ENCODE results near the gene ARHGAP42. TPM values are rescaled to one million over a fixed set of nuclear protein-coding genes. Genes with fewer than 3 reads are reported as not detected.

ARHGAP42 gene
- total RNA-seq, 1 donor from 2014 or later = not detected

DNA sequence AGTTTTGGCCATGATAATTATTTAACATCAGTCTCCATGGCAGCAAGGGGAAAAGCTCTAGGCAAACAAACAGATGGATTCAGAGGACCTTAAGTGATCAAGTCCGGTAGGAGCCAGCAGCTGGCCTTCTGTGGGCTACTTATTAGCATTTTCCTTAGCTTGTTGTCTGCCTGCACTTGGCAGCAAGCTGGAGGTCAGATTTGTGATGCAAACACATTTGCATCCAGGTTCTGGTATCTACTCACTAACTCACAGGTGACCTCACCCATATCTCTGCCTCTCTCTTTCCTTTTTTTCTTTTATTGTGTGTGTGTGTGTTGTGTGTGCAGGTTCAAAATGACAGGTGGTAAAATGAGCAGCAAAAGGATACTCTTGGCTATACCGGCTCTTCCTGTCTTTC is 32.3 kb downstream of the ARHGAP42 start:
- Mint-ChIP-seq H3K36me3 (ENCODE audit: low read depth) (no peaks in the 10 kb centered on the region), H3K9me3 (no peaks in the 10 kb centered on the region), H3K27ac (no peak overlapping the region), H3K4me3 (no peak overlapping the region), H3K4me1 (no peaks in the 10 kb centered on the region), H3K27me3 (no peaks in the 10 kb centered on the region)
- intact Hi-C loops (cut with micrococcal nuclease) = no loop called here
- no peak for DNase-seq

GRCh38 chr11:100719809-100720221 is 32.7 kb downstream of the ARHGAP42 start:
- intact Hi-C loops (cut with micrococcal nuclease) = no loop called here
- H3K27me3 Mint-ChIP-seq = no peaks in the 10 kb centered on the region
- H3K36me3 Mint-ChIP-seq (ENCODE audit: low read depth) = no peaks in the 10 kb centered on the region
- H3K27ac Mint-ChIP-seq = no peak overlapping the region
- H3K9me3 Mint-ChIP-seq = no peaks in the 10 kb centered on the region
- no peak for DNase-seq
- no peak overlapping the region for H3K4me3 Mint-ChIP-seq
- no peaks in the 10 kb centered on the region for H3K4me1 Mint-ChIP-seq

DNA sequence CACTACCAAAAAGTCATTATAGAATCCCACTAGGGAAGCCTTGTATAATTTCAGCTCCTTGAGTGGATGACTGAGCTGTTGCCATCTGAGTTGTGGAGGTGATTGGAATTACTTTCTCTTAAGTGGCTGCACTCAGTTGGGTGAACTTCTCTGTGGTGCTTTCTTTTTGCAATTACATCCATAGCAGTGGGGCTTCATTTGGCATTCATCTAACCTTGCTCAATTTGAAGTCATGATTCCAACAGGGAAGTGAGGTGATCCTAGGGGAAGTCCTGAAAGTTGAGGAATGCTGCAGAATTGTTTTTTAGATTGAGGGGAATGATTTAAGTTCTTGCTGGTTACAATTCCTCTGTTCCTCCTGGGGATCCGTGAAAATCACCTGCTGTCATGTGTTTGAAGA is 39.6 kb downstream of the ARHGAP42 start:
- intact Hi-C loops (cut with micrococcal nuclease) = no loop called here
- Mint-ChIP-seq H3K36me3 (ENCODE audit: low read depth) (no peaks in the 10 kb centered on the region), H3K27ac (no peak overlapping the region), H3K4me3 (no peak overlapping the region), H3K4me1 (no peaks in the 10 kb centered on the region), H3K27me3 (no peaks in the 10 kb centered on the region), H3K9me3 (no peaks in the 10 kb centered on the region)
- no peak for DNase-seq

- no peak for DNase-seq
- Mint-ChIP-seq H3K27me3 (no peaks in the 10 kb centered on the region), H3K36me3 (ENCODE audit: low read depth) (no peaks in the 10 kb centered on the region), H3K27ac (no peak overlapping the region), H3K9me3 (no peaks in the 10 kb centered on the region), H3K4me1 (no peaks in the 10 kb centered on the region), H3K4me3 (no peak overlapping the region)
- intact Hi-C loops (cut with micrococcal nuclease) = no loop called here
These were observed 40.3 kb downstream of the ARHGAP42 start for GRCh38 chr11:100727410-100727809.

DNA sequence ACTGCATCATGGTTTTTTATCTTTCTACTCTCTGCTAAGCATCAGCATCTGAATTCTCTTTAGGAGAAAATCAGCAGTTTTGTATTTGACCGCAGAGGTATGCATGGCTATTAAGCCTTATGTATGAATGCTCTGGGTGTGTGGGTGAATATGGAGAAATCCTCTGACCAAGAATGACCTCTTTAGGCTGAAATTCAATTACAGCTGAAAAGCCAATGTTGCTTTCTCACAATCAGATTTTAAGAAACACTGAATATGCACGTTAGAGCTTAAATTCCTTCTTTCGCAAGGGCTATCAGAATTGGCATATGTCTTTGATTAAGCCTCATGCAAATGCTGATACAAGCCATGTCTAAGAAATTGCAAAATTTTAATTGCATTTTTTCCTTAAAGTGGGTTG is 43.2 kb downstream of the ARHGAP42 start:
- Mint-ChIP-seq H3K4me3 (no peak overlapping the region), H3K4me1 (no peaks in the 10 kb centered on the region), H3K9me3 (no peaks in the 10 kb centered on the region), H3K27ac (no peak overlapping the region), H3K36me3 (ENCODE audit: low read depth) (no peaks in the 10 kb centered on the region), H3K27me3 (no peaks in the 10 kb centered on the region)
- intact Hi-C loops (cut with micrococcal nuclease) = no loop called here
- no peak for DNase-seq

DNA sequence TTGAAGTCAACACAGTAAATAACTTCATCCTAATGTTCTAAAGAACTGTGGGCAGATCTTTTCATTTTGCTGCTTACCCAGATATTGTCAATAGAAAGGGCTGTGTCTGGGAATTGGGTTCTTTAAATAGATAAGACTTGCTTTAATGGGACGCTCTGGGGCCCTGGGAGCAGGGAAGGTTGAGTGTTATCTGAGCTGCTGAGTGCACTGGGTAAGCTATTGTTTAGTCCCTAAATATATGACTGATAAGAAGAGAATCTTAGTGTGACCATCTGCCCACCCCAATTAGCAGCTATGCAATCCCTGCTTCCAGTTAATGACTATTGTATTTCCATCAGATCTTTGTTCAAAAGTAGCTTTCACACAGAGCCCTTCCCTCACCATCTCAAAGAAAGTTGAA is 44.4 kb downstream of the ARHGAP42 start:
- Mint-ChIP-seq H3K4me1 (no peaks in the 10 kb centered on the region), H3K27ac (no peak overlapping the region), H3K4me3 (no peak overlapping the region), H3K36me3 (ENCODE audit: low read depth) (no peaks in the 10 kb centered on the region), H3K27me3 (no peaks in the 10 kb centered on the region), H3K9me3 (no peaks in the 10 kb centered on the region)
- intact Hi-C loops (cut with micrococcal nuclease) = no loop called here
- DNase-seq = no peak

- intact Hi-C loops (cut with micrococcal nuclease) = no loop called here
- H3K9me3 Mint-ChIP-seq = no peaks in the 10 kb centered on the region
- H3K4me3 Mint-ChIP-seq = no peak overlapping the region
- H3K4me1 Mint-ChIP-seq = no peaks in the 10 kb centered on the region
- no peaks in the 10 kb centered on the region for H3K36me3 Mint-ChIP-seq (ENCODE audit: low read depth)
- H3K27ac Mint-ChIP-seq = no peak overlapping the region
- H3K27me3 Mint-ChIP-seq = no peaks in the 10 kb centered on the region
- DNase-seq = no peak
These were observed 45.9 kb downstream of the ARHGAP42 start for GRCh38 chr11:100732949-100733348.

GRCh38 chr11:100734743-100735527 is 47.8 kb downstream of the ARHGAP42 start:
- Mint-ChIP-seq H3K36me3 (ENCODE audit: low read depth) (no peaks in the 10 kb centered on the region), H3K4me3 (no peak overlapping the region), H3K27ac (no peak overlapping the region), H3K4me1 (no peaks in the 10 kb centered on the region), H3K27me3 (no peaks in the 10 kb centered on the region), H3K9me3 (no peaks in the 10 kb centered on the region)
- intact Hi-C loops (cut with micrococcal nuclease) = no loop called here
- no peak for DNase-seq

GRCh38 chr11:100735949-100736675 is 49.0 kb downstream of the ARHGAP42 start:
- Mint-ChIP-seq H3K36me3 (ENCODE audit: low read depth) (no peaks in the 10 kb centered on the region), H3K4me3 (no peak overlapping the region), H3K27ac (no peak overlapping the region), H3K27me3 (no peaks in the 10 kb centered on the region), H3K9me3 (no peaks in the 10 kb centered on the region), H3K4me1 (no peaks in the 10 kb centered on the region)
- intact Hi-C loops (cut with micrococcal nuclease) = no loop called here
- no peak for DNase-seq

- H3K4me1 Mint-ChIP-seq = no peaks in the 10 kb centered on the region
- DNase-seq = no peak
- H3K27ac Mint-ChIP-seq = no peak overlapping the region
- no peaks in the 10 kb centered on the region for H3K36me3 Mint-ChIP-seq (ENCODE audit: low read depth)
- no peaks in the 10 kb centered on the region for H3K9me3 Mint-ChIP-seq
- intact Hi-C loops (cut with micrococcal nuclease) = no loop called here
- no peak overlapping the region for H3K4me3 Mint-ChIP-seq
- H3K27me3 Mint-ChIP-seq = no peaks in the 10 kb centered on the region
These were observed 51.7 kb downstream of the ARHGAP42 start for GRCh38 chr11:100738701-100739270.

- H3K27ac Mint-ChIP-seq = no peak overlapping the region
- intact Hi-C loops (cut with micrococcal nuclease) = no loop called here
These were observed 52.6 kb downstream of the ARHGAP42 start for GRCh38 chr11:100739666-100740065.

DNA sequence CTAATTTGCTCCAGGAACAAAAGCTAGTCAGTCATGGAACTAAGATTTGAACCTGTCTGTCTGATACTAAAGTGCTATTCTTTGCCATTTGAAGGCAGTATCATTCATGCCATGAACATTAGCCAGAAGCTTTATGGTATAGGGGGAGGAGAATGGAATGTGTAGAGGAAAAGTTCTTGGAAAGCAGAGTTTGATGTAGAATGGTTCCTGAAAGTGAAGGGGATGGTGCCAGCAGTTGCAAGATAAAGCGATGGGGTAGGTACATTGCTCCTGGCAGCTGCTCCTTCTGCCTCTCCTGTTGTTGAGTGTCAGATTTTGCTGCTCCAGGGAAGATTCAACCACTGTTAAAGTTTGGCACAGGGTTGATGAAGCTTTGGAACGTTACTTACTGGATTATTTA is 53.4 kb downstream of the ARHGAP42 start:
- DNase-seq = no peak
- Mint-ChIP-seq H3K36me3 (ENCODE audit: low read depth) (no peaks in the 10 kb centered on the region), H3K9me3 (no peaks in the 10 kb centered on the region), H3K4me1 (no peaks in the 10 kb centered on the region), H3K4me3 (no peak overlapping the region), H3K27me3 (no peaks in the 10 kb centered on the region), H3K27ac (no peak overlapping the region)
- intact Hi-C loops (cut with micrococcal nuclease) = no loop called here

More at GRCh38 chr11:100739666-100740065, 52.6 kb downstream of the ARHGAP42 start:
- Mint-ChIP-seq H3K27me3 (no peaks in the 10 kb centered on the region), H3K4me1 (no peaks in the 10 kb centered on the region), H3K4me3 (no peak overlapping the region), H3K36me3 (ENCODE audit: low read depth) (no peaks in the 10 kb centered on the region), H3K9me3 (no peaks in the 10 kb centered on the region)
- no peak for DNase-seq

DNA sequence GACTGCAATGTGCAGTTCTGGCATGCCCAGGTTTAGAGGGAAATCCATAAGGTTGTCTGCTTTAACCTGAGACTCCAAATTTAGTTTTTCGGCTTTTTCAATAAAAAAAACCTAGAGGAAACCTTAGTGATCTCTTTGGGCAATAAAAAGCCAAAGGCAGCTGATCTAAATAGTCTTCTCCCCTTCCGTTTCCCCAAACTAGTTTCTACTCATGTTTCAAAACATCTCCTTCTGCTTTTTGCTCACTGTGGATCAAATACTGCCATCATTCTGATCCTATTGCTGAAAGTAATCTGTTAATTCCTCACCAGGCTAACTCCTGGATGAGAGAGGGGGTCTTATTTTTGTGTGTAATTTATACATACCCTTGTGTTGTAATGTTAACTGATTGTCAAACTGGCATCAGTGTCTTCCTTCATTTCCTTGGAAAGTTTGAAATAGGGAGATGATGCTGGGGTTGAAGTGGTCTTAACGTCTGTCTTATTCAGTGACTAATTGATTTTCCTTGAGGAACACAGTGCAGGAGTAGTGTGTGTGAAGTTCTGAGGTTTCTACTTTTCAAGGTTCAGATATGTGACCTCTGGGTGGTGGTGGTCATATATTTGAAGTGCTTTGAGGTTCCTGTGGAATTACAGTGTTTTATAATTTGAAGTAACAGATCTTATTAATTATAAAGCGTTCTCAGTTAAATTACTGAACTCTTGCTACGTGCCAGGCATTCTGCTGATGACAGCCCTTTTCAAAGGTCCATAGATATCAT is 55.0 kb downstream of the ARHGAP42 start:
- intact Hi-C loops (cut with micrococcal nuclease) = no loop called here
- no peaks in the 10 kb centered on the region for H3K4me1 Mint-ChIP-seq
- no peaks in the 10 kb centered on the region for H3K9me3 Mint-ChIP-seq
- no peak overlapping the region for H3K27ac Mint-ChIP-seq
- no peaks in the 10 kb centered on the region for H3K27me3 Mint-ChIP-seq
- H3K4me3 Mint-ChIP-seq = no peak overlapping the region
- no peak for DNase-seq
- H3K36me3 Mint-ChIP-seq (ENCODE audit: low read depth) = no peaks in the 10 kb centered on the region

DNA sequence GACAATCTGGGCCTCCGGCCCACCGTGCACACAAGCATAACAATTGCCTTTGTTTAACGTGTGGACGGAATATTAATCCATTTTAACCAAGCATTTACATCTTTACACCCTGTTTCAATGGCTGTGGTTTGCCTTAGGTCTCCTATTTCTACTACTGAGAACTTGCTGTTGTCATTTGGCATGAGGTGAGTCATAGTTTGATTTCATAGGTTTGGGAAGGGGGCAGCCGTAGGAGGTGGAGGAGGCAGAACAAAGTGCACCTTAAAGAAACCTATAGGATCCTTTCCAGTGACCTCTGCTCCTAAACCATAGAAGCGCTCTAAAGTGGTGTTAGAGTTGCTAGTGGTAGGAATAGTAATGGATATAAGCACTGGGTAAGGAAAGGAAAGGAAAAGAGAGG is 59.4 kb downstream of the ARHGAP42 start:
- DNase-seq = no peak
- no peak overlapping the region for H3K4me3 Mint-ChIP-seq
- H3K27ac Mint-ChIP-seq = no peak overlapping the region
- no peaks in the 10 kb centered on the region for H3K4me1 Mint-ChIP-seq
- H3K36me3 Mint-ChIP-seq (ENCODE audit: low read depth) = no peaks in the 10 kb centered on the region
- intact Hi-C loops (cut with micrococcal nuclease) = no loop called here
- no peaks in the 10 kb centered on the region for H3K27me3 Mint-ChIP-seq
- H3K9me3 Mint-ChIP-seq = peaks cover 7% of the 10 kb centered on the region
